A549 (cell line): ENCODE measurements around the gene KLF3.

Source experiments
- CTCF ChIP-seq: fragments of >200 bp; sonication (Bioruptor Twin); formaldehyde crosslinking; IDR thresholded peaks from 3 replicates; pipeline ENCODE4 v1.5.1; 2016
- HMGXB4 ChIP-seq: fragments of 250-450 bp; sonication (Bioruptor Pico); IDR thresholded peaks from 2 replicates; pipeline ENCODE4 v1.5.0; 2021; ENCODE audit warnings: mild to moderate bottlenecking, moderate library complexity, borderline replicate concordance
- MAX ChIP-seq: IDR thresholded peaks from 2 replicates; pipeline ENCODE4 v1.6.1; 2012
- MYC ChIP-seq: IDR thresholded peaks from 2 replicates; pipeline ENCODE4 v1.6.1; 2012; ENCODE audit warnings: mild to moderate bottlenecking, inconsistent platforms, low read length, improper control_type of control experiment, borderline replicate concordance
- PHF8 ChIP-seq: fragments of 200-600 bp; sonication (generic); IDR thresholded peaks from 2 replicates; pipeline ENCODE4 v1.6.1; 2016; ENCODE audit warnings: low read depth, mild to moderate bottlenecking, antibody characterized with exemption, moderate library complexity, borderline replicate concordance
- POLR2A ChIP-seq: IDR thresholded peaks from 2 replicates; pipeline ENCODE4 v1.6.1; 2012; ENCODE audit warnings: mild to moderate bottlenecking, low read length

- TF ChIP-seq MYC (no peak), CTCF (no peak), PHF8 (no peak), MAX (no peak), HMGXB4 (no peak), POLR2A (no peak)
These were observed 29.6 kb downstream of the KLF3 start for GRCh38 chr4:38693569-38693968.
